ENCODE measurements around the gene FAM3B.

GRCh38 chr21:41374177-41374712 lies 57.6 kb downstream of the FAM3B start:
- TF ChIP-seq FOXM1 (IDR thresholded peaks at IDR 0.05; ENCODE audit: borderline replicate concordance, low read depth), result no peak
- no peak for TF ChIP-seq TCF12 (IDR thresholded peaks at IDR 0.05; ENCODE audit: low read depth)
- no peak for TF ChIP-seq REST (IDR thresholded peaks at IDR 0.05; ENCODE audit: low read depth)
- no peak for TF ChIP-seq EP300 (IDR thresholded peaks at IDR 0.05; ENCODE audit: borderline replicate concordance)
- TF ChIP-seq TEAD4 (IDR thresholded peaks at IDR 0.05), result no peak
- no peak for TF ChIP-seq YY1 (IDR thresholded peaks at IDR 0.05; ENCODE audit: low read depth)
- TF ChIP-seq TAF1 (IDR thresholded peaks at IDR 0.05; ENCODE audit: low read depth), result no peak
- no peak for TF ChIP-seq MAX (IDR thresholded peaks at IDR 0.05)
